Tibial nerve (tissue), 4 donors: Measurements from ENCODE around the gene PEX3. TPM values are rescaled to one million over a fixed set of nuclear protein-coding genes. Genes with fewer than 3 reads are reported as not detected.

ENCODE experiments used
- DNase-seq, 2 donors: peaks; one replicate each; pipeline ENCODE4 v3.0.0-alpha.2; 2019; ENCODE audit warnings: low spot score in 2 of 2
- H3K27ac ChIP-seq, 4 donors: fragments of 200-600 bp; sonication (generic) in 3 of 4; one replicate each; pipeline ENCODE4 v1.5.1; 2017 to 2019; ENCODE audit warnings: mild to moderate bottlenecking in 1 of 4
- H3K27me3 ChIP-seq, 2 donors: fragments of 200-600 bp; sonication (generic) in 1 of 2; one replicate each; pipeline versions ENCODE4 v1.5.1 to v1.6.0; 2017 to 2019
- H3K36me3 ChIP-seq, 3 donors: fragments of 200-600 bp; sonication (generic); one replicate each; pipeline ENCODE4 v1.5.1; 2018 to 2019
- H3K4me1 ChIP-seq, 4 donors: fragments of 200-600 bp; sonication (generic) in 3 of 4; one replicate each; pipeline ENCODE4 v1.5.1; 2017 to 2019
- H3K4me3 ChIP-seq, 4 donors: fragments of 200-600 bp; sonication (generic) in 3 of 4; one replicate each; pipeline ENCODE4 v1.5.1; 2017 to 2019; ENCODE audit warnings: mild to moderate bottlenecking in 1 of 4, moderate library complexity in 1 of 4
- H3K9me3 ChIP-seq, 4 donors: fragments of 200-600 bp; sonication (generic) in 3 of 4; one replicate each; pipeline ENCODE4 v1.5.1; 2017 to 2019
- CTCF ChIP-seq, 5 experiments: fragments of 200-600 bp in 3 of 5; fragments of 450-650 bp in 2 of 5; sonication (generic) in 3 of 5; IDR thresholded peaks; one replicate each; pipeline ENCODE4 v1.5.1; 2016 to 2019; ENCODE audit warnings: antibody characterized with exemption in 5 of 5, mild to moderate bottlenecking in 3 of 5, moderate library complexity in 2 of 5
- EP300 ChIP-seq, 2 donors: sonication (generic); formaldehyde crosslinking; IDR thresholded peaks; one replicate each; pipeline ENCODE4 v1.6.1; 2017; ENCODE audit warnings: antibody characterized with exemption in 2 of 2, mild to moderate bottlenecking in 1 of 2
- POLR2A ChIP-seq, 2 donors: fragments of 450-650 bp; IDR thresholded peaks; one replicate each; pipeline ENCODE4 v1.6.1; 2017; ENCODE audit warnings: antibody characterized with exemption in 2 of 2, mild to moderate bottlenecking in 2 of 2, moderate library complexity in 2 of 2
- WGBS, 2 donors: methylation state at CpG; one replicate each; pipeline ENCODE4 v1.1.5; 2018; 5-methylcytosine and 5-hydroxymethylcytosine counted together
- total RNA-seq, 4 donors: library from RNA; depleted of rRNA; stranded (reverse); fragments of >200 nt; gene quantifications; one replicate each; pipeline ENCODE4 v1.1.0, GENCODE V29; 2016

PEX3 gene
- total RNA-seq, 4 donors from 2014 or later, result 9.0 to 20.6 (median 13.7) TPM

GRCh38 chr6:143516690-143517446 is 66.3 kb downstream of the PEX3 start:
- no peak for DNase-seq
- 61 to 71% methylated on average over 2 of the region's 2 CpGs for WGBS, 2 donors
- no peak for TF ChIP-seq POLR2A (IDR thresholded peaks at IDR 0.05)
- TF ChIP-seq CTCF (IDR thresholded peaks at IDR 0.05), result no peak
- TF ChIP-seq EP300 (IDR thresholded peaks at IDR 0.05), result no peak
- Histone ChIP-seq H3K36me3 (peaks cover 0 to 10% (median 0%) of the 10 kb centered on the region in 3 donors), H3K27ac (no peak overlapping the region), H3K27me3 (no peaks in the 10 kb centered on the region), H3K4me1 (peaks cover 0 to 9% (median 4%) of the 10 kb centered on the region in 4 donors), H3K9me3 (no peaks in the 10 kb centered on the region), H3K4me3 (no peak overlapping the region)

- no peak overlapping the region for H3K27ac ChIP-seq
- peaks cover 0 to 3% (median 0%) of the 10 kb centered on the region in 4 donors for H3K4me1 ChIP-seq
- H3K9me3 ChIP-seq, result no peaks in the 10 kb centered on the region
- no peak for TF ChIP-seq POLR2A (IDR thresholded peaks at IDR 0.05)
- no peak for TF ChIP-seq EP300 (IDR thresholded peaks at IDR 0.05)
- no peak for TF ChIP-seq CTCF (IDR thresholded peaks at IDR 0.05)
- 59 to 62% methylated on average over 3 of the region's 3 CpGs for whole genome bisulfite sequencing, 2 donors
- no peak overlapping the region for H3K4me3 ChIP-seq
- no peak for DNase-seq
- no peaks in the 10 kb centered on the region for H3K27me3 ChIP-seq
- H3K36me3 ChIP-seq, result peaks cover 0 to 10% (median 0%) of the 10 kb centered on the region in 3 donors
Observed at GRCh38 chr6:143517447-143517773, 66.8 kb downstream of the PEX3 start.

GRCh38 chr6:143522039-143522600 is 71.5 kb downstream of the PEX3 start:
- Histone ChIP-seq H3K36me3 (peaks cover 0 to 10% (median 0%) of the 10 kb centered on the region in 3 donors), H3K27ac (no peak overlapping the region), H3K9me3 (no peaks in the 10 kb centered on the region), H3K27me3 (no peaks in the 10 kb centered on the region), H3K4me1 (no peaks in the 10 kb centered on the region), H3K4me3 (no peak overlapping the region)
- 84 to 90% methylated on average over 8 of the region's 8 CpGs for WGBS, 2 donors
- TF ChIP-seq POLR2A (IDR thresholded peaks at IDR 0.05) (no peak), EP300 (IDR thresholded peaks at IDR 0.05) (no peak), CTCF (IDR thresholded peaks at IDR 0.05) (no peak)
- no peak for DNase-seq

GRCh38 chr6:143525356-143525755 is 74.8 kb downstream of the PEX3 start:
- peaks cover 0 to 4% (median 0%) of the 10 kb centered on the region in 3 donors for H3K36me3 ChIP-seq
- H3K4me1 ChIP-seq, result peaks cover 0 to 15% (median 1%) of the 10 kb centered on the region in 4 donors
- H3K27ac ChIP-seq, result no peak overlapping the region
- no peak for TF ChIP-seq POLR2A (IDR thresholded peaks at IDR 0.05)
- no peak for TF ChIP-seq CTCF (IDR thresholded peaks at IDR 0.05)
- TF ChIP-seq EP300 (IDR thresholded peaks at IDR 0.05), result no peak
- H3K4me3 ChIP-seq, result no peak overlapping the region
- no peak for DNase-seq
- 46 to 50% methylated on average over 1 of the region's 1 CpG for WGBS, 2 donors
- H3K27me3 ChIP-seq, result no peaks in the 10 kb centered on the region
- H3K9me3 ChIP-seq, result no peaks in the 10 kb centered on the region

- Histone ChIP-seq H3K9me3 (no peaks in the 10 kb centered on the region), H3K36me3 (no peaks in the 10 kb centered on the region), H3K27ac (no peak overlapping the region), H3K4me3 (no peak overlapping the region), H3K4me1 (peaks cover 0 to 15% (median 1%) of the 10 kb centered on the region in 4 donors), H3K27me3 (no peaks in the 10 kb centered on the region)
- WGBS, 2 donors, result 85 to 100% methylated on average over 1 of the region's 1 CpG
- TF ChIP-seq CTCF (IDR thresholded peaks at IDR 0.05) (no peak), POLR2A (IDR thresholded peaks at IDR 0.05) (no peak), EP300 (IDR thresholded peaks at IDR 0.05) (no peak)
- DNase-seq, result no peak
Observed at GRCh38 chr6:143527677-143528076, 77.1 kb downstream of the PEX3 start.
